Activated gamma-delta T cell treated with Interleukin-2 at 50 U/mL for 16 hours (primary cell): ENCODE results near the gene TAS1R3.
A peak's percentile ranks its signal among the peaks of the same experiment; 100 is the strongest.
"Not testable (repeated sequence)": the region's sequence is repeated elsewhere in the genome, so short reads cannot be mapped to it uniquely, and the experiment has no call there.

Source experiments
- DNase-seq: peaks from one replicate; pipeline ENCODE4 v3.0.0-alpha.2; 2020

Gene TAS1R3

DNA sequence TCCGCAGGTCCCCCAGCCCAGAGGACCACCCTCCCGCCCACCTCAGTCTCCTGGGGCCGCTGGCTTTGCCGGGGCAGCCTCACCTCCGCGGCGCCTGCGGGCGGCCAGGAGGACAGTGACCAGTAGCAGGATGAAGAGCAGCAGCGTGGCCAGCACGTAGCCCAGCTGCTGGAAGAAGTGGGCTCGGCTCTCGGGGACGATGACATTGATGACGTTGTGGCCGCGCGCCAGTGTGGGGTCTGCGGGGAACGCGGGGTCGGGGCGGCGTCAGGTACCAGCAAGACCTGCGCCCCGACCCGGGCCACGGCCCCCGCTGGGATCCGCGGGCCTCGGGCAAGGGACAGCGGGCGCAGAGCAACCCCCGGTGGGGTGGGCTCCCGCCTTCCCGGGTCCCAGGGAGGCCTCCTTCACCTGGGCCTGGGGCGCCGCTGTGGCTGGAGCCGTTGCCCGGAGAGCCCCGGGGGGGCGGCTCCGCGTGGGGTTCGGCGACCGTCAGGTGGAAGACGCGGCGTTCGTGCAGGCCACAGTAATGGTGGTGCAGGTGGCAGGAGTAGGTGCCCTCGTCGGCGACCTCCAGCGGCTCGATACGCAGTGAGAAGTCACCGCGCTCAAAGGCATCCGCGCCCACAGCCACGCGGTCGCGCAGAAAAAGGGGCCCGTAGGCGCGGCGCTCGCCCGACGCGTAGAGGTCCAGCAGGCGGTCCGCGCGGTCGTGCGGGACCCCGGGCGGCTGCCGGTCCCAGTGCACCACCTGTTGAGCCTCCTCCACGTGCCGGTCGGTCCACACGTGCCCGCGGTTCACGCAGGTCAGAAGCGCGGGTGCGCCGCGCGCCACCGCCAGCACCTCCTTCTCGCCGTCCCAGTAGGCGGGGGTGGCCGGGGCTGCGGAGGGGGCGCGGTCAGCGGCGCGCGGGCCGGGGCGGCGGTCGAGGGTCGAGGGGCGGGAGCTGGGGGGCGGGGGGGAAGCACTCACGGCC, 23.5 kb downstream of the TAS1R3 start:
- DNase-seq = no peak

DNA sequence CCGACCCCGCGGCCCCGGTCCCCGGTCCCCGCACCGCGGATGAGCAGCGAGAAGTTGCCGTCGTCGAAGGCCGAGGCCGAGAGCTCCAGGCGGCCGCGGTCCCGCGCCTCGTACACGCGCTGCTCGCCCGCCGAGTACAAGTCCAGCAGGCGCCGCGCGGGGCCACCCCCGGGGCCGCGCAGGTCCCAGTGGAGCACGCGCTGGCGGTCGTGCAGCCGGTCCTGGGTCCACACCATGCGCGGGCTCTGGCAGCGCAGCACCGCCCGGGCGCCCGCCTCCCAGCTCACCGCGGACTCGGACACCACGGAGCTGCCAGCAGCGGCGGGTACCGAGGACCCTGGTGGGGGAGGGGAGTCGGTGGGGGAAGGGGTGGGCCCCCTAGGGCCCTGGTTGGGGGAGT, 24.3 kb downstream of the TAS1R3 start:
- DNase-seq = no peak

DNA sequence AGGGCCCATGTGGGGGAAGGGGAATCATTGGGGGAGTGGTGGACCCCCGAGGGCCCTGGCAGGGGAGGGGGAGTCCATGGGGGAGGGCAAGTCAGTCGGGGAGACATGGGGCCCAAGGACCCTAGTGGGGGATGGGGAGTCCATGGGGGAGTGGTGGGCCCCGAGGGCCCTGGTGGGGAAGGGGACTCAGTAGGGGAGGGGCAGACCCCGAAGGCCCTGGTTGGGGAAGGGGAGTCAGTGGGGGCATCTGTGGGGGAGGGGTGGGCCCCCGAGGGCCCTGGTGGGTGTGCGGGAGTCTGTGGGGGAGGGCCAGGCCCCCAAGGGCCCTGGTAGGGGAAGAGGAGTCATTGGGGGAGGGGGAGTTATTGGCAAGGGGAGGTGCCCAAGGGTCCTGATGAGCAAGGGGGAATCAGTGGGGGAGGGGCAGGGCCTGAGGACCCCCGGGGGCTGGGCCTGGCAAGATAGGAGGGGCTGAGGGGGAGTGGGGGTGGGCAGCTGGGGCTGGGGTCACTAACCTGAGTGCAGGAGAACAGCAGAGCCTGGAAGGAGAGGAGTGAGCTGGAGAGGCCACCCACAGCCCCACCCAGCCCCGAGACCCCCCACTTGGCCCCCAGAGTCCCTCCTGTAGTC, 25.2 kb downstream of the TAS1R3 start:
- DNase-seq = no peak

DNA sequence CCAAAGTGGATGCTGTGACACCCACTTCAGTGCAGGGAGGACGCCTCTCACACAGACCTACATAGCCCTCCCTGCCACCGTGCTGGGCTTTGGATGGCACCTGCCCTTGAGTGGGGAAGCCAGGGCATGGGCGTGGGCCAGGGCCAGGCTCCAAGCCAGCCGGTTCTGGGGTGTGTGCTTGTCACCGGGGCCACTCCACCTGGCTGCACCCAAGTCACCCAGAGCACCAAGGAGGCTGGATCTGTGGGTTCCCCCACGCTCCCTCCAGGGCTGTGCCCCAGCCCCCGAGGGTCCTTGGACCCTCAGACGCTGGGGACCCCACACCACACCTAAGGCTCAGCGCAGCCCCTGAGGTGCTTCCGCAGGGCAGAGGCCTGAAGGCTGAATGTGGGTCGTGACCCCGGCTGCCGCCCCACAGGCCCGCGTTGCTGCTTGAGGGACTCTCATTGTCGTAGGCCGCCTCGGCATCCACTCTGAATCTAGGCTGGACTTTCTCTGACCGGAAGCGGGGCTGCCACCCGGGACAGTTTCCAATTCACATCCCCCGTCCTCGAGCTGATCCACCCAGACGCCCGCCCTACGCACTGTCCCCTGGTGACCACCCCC, 25.8 kb downstream of the TAS1R3 start:
- DNase-seq = no peak

DNA sequence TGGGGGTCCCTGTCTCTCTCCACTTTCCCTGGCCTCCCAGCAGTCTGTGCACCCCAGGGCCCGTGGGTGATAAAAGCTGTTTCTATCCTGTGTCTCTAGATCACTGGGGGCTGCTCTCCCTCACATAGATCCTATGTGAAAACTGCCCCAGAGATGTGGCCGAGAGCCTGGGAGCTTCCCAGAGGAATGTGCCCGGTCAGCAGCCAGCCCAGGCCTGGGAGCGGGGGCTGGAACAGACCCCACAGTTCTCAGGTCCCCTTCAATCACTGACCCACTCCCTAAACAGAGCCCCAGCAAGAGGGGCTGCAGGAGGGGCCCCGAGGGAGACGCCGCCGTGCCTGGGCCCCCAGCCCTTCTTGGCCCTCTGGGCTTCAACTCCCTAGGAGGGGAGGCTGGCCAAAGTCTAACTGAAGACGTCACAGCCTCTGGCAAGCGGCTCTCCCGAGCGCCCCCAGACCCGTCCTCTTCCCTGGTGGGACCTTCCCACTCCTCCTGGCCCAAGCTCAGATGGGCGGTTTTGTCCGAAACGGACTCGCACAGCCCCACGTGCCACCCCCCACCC, 26.9 kb downstream of the TAS1R3 start:
- DNase-seq = no peak

DNA sequence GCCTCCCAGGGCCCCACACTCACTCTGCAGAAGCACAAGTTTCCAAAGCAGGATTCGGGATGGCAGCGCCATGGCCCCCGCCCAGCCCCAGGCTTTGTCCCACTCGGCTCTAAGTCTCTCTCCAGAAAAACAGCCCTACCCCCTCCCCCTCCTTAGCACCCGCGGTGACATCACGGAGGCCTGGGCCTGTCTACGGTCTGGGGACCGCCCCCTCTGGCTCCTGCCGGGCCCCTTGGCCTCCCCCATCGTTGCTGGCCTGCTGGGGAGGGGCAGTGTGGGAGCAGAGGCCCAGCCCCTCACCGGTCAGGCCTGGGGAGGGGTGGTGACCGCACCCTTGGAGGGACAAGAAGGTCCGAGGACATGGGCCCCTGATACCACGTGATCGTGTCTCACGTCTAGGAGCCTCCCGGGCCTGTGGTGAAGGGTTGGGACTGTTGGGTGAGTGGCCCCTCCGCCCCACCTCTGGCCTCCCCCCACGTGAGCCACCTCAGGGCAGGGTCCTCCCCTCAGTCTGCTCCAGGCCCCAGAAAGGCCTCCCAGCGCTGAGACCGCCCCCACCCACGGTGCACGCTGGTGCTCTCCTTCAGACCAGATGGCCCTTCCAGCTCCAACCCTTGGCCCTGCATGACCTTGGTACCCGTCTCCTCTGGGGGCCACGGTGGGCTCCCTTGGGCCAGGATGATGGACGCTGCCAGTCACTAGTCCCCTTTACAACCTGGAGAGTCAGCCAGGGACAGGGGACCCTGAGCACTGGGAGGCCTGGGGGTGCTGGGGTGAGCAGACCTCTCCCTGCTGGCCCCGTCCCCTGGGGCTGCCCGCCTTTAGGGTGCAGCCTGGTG, 27.6 kb downstream of the TAS1R3 start, which contains the start of gene MXRA8:
MXRA8 (minus strand) TSS at position 123 of the 839 bp plus-strand sequence; CDS start at position 72, 51 bp downstream.
- DNase-seq = no peak

DNA sequence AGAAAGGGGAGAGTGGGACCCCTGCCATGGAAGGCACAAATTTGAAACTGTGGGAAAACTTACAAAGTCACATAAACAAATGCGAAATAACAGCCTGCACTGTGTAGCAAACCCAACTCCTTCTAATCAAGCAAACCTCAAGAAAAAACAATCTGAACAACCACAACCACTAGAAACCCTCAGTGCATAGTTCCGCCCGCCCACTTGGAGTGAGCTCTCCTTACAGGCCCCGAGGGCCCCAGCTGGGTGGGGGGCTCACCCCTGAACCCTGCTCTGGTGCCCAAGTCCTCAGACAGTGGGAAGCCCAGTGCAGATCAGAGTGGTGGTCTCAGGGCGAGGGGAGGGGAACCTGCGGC, 28.2 kb downstream of the TAS1R3 start:
- no peak for DNase-seq

DNA sequence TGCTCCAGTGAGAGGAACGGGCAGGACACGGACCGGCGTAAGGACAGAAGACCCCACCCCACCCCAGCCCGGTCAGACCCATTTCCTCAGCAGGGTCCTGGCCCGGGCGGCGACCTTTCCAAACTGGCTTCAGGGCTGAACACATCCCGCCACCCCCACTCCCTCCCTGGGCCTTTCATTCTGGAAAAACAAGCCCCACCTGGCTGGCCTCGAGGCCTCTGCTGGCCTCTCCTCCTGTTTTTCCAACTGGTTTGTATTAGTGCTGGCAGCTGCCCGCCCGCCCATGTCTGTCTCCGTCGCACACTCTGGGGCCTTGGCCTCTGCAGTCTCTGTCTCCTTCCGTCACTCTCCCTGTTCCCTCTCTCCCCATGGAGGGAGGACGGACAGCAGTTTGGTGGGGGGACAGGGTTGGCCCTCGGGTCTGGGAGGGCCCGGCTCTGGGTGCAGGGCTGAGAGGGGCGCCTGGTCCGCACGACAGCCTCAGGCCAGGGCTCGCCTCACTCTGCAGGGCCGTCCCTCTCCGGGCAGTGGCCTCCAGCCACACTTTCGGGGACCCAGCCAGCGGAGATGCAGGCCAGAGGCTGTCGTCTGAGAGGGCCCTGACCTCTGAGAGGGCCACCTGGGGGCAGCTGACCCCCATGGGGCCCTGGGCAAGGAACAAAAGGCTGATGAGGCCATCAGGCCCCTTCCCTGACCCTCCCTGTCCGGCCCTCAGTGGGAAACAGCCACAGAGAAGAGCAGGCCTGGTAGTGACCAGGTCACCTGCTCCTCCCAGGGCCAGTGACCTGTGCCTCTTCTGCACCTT, 28.8 kb downstream of the TAS1R3 start:
- no peak for DNase-seq

DNA sequence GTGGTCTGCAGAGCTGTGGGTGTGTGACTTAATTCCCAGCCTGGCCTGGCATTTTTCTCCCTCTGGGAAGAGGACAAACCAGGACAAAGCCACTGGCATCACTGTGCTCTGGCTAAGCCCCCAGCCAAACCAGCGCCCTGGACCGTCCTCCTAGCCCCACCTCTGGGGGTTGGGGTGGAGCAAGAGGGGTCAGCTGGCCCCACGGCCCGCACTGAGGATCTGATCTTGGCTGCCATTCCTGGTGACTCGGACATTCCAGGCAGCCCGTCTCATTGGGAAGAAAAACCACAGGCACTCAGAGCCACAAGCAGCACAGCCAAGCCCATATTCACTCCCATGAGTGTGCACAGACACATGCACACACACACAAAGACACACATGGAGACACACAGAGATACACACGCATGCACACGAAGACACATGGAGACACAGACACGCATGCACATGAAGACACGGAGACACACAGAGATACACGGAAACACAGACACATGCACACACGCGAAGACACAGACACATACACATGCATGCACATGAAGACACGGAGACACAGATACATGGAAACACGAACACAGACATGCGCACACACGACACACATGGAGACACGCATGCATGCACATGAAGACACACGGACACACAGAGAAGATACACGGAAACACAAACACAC, 29.6 kb downstream of the TAS1R3 start:
- DNase-seq = no peak

DNA sequence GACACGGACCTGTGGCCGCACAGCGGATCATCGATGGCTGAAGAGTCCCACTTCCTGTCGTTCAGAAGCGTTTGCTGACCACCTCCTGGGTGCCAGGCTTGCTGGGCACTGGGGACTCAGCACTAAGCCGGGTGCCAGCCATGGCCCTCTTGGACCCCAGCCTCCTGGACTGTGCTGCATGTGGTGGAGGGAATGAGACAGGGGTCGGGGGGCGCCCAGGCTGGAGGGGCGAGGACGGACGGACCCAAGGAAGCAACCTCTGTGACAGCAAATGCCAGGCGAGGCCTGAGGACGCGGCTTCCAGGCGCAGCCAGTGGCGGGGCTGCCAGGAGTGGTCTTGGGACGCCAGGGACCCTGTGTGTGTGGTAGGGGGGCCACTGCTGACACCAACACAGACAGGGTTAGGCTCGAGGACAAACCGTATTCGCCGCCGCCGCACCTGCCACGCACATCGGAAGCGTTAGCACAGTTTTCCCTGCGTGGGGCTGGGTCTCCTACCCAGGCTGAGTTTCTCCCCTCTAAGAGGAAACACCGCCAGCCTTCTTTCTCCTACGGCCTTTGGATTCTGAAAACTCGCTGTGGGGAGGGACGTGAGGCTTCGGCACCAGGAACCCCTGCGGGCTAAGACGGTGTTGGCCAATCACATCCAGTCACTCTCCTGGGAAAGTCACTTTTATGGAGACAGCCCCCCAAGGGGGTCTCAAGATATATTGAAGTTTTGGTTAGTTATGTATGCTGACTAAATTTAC, 30.3 kb downstream of the TAS1R3 start:
- no peak for DNase-seq

DNA sequence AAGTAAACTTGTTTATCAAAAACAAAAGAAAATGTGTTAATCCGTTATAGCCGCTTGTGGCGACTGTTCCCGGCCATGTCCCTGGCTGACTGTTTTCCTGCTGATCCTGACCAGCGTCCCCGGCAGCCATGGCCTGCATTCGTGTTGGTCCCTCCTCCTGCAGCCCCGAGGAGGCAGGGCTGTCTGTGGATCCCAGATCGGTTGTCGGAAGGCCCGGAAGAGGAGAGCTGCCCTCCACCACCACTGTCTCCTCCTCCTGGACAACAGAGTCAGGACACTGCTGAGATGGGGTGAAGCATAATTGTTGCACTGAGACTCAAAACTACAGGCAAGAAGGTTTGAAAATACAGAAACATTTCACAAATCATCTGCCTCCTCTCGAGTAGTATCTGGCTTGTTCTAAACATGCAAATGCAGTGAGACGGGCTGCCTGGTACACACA, 30.9 kb downstream of the TAS1R3 start:
- DNase-seq = no peak

DNA sequence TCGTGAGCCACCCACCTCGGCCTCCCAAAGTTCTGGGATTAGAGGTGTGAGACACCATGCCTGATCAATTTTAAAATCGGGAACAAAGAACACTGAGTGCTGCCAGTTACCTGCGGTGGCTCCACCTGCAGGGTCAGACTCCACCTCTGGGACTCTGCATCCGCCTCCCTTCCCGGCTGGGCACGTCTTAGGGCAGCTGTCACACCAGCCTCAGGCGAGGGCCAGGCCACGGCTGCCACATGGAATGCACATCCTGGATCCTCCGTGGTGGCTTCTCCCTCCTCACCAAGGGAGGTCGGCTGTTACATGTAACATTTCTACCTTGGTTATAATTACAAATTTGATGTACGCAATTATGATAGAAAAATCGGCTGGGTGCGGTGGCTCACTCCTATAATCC, 33.2 kb downstream of the TAS1R3 start:
- DNase-seq = no peak

DNA sequence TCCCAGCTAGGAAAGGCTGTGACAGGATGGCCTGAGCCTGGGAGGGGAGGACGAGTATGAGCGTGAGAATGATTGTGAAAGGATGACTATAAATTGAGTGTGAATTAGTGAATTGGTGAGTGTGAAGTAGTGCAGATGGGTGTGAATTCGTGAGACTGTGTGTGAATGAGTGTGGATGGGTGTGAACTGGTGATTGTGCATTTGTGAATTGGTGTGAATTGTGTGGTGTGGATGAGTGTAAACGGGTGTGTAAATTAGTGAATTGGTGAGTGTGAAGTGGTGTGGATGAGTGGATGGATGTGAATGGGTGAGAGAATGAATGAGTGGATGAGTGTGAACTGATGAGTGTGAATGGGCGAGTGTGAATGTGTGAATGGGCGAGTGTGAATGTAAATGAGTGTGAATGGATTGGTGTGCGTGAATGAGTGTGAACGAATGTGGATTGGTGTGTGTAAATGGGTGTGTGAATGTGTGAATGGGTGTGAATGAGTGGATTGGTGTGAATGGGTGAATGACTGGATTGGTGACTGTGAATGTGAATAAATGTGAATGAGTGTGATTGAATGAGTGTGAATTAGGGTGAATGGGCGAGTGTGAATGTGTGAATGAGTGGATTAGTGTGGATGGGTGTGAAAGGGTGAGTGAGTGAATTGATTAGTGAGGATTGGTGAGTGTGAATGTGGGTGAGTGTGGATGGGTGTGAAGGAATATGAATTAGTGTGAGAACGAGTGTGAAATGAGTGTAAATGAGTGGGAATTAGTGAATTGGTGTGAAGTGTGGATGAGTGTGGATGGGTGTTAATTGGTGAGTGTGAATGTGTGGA, 35.0 kb downstream of the TAS1R3 start:
- DNase-seq = no peak

DNA sequence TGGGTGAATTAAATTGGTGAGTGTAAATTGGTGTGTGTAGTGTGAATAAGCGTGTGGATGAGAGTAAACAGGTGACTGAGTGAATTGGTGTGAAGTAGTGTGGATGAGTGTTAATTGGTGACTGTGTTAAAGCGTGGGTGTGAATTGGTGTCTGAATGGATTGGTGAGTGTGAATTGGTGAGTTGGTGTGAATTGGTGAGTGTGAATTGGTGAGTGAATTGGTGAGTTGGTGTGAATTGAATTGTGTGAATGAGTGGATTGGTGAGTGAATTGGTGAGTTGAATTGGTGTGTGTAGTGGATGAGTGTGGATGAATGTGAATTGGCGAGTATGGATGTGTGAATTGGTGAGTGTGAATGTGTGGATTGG, 35.6 kb downstream of the TAS1R3 start:
- no peak for DNase-seq

DNA sequence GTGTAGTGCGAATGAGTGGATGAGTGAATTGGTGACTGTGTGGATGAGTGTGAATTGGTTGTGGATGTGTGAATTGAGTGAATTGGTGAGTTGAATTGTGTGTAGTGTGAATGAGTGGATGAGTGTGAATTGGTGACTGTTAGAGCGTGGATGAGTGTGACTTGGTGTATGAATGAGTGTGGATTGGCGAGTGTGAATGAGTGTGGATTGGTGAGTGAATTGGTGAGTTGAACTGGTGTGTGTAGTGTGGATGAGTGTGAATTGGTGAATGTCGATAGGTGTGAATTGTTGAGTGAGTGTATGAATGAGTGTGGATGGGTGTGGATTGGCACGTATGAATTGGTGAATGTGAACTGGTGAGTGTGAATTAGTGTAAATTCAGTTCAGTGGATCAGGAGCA, 36.2 kb downstream of the TAS1R3 start:
- DNase-seq = no peak

DNA sequence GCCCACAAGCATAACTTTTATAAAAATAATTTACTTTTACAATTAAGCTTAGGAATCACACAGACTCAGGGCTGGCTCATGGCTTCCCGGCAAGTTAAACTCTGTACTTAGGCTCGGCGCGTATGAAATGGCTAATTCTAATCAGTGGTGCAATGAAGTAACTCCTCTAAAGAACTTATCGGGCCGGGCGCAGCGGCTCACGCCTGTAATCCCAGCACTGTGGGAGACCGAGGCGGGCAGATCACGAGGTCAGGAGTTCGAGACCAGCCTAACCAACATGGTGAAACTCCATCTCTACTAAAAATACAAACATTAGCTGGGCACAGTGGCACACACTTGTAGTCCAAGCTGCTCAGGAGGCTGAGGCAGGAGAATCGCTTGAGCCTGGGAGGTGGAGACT, 39.0 kb downstream of the TAS1R3 start:
- DNase-seq = not testable (repeated sequence)

DNA sequence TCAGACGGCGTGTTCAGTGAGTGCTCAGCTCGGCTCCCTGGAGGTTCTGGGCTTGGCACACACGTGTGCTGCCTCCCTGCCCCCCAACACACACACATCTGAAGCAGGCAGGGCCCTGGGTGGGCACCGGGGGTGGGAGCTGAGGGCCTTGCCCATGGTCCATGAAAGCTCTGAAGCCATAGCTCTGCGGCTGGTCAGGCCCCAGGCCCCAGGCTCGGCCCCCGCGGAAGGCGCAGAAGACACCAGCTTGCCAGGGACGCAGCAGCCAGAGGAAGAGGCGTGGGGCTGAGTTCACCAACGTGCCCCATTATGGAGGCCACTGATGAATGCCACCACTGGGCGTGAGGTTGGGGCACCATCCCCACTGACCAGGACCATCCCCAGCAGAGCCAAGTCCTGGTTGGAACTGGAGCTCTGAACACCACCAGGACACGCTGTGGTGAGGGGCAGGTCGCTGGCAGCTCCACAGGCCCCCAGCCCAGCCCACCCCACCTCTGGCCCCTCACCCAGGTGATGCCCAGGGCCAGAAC, 39.8 kb downstream of the TAS1R3 start:
- no peak for DNase-seq

DNA sequence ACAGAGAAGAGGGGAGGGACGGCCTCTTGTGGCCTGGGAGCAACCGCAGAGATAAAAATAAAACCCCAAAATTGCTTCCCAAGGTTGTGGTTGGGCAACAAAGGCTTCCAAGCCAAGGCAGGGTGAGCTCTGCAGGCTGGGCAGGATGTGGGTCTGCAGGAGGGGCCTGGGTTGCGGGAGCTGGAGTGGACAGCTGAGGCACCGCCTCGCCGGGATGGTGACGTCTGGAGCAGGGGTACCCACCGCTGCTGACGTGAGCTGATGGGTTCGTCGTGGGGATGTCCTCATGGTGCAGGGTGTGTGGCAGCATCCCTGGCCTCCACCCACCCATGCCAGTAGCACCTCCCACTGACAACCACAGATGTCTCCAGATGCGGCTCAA, 40.3 kb downstream of the TAS1R3 start:
- peak; percentile 58 for DNase-seq
